Muscle layer of duodenum (tissue), 2 donors: ENCODE results near the gene MAS1L.

Experiments used
- H3K27ac ChIP-seq: one replicate; pipeline ENCODE4 v1.7.0; 2013; ENCODE audit warnings: mild to moderate bottlenecking, low read length
- H3K27me3 ChIP-seq: one replicate; pipeline ENCODE4 v1.7.0; 2013; ENCODE audit warnings: low read depth, mild to moderate bottlenecking, control low read depth, low read length
- H3K36me3 ChIP-seq, 2 donors: one replicate each; pipeline ENCODE4 v1.7.0; 2013; ENCODE audit warnings: low read length in 2 of 2, control low read depth in 1 of 2, mild to moderate bottlenecking in 1 of 2; ENCODE audit not compliant: insufficient read depth in 2 of 2, control insufficient read depth in 1 of 2
- H3K4me1 ChIP-seq, 2 donors: one replicate each; pipeline ENCODE4 v1.7.0; 2013; ENCODE audit warnings: low read length in 2 of 2, mild to moderate bottlenecking in 2 of 2, control low read depth in 1 of 2, moderate library complexity in 1 of 2; ENCODE audit not compliant: insufficient read depth in 2 of 2, control insufficient read depth in 1 of 2
- H3K4me3 ChIP-seq, 2 donors: one replicate each; pipeline ENCODE4 v1.7.0; 2013; ENCODE audit warnings: low read length in 2 of 2, low read depth in 1 of 2, mild to moderate bottlenecking in 1 of 2
- H3K9me3 ChIP-seq, 2 donors: one replicate each; pipeline ENCODE4 v1.7.0; 2013; ENCODE audit warnings: low read length in 2 of 2, control low read depth in 1 of 2, mild to moderate bottlenecking in 1 of 2; ENCODE audit not compliant: control insufficient read depth in 1 of 2
- donor health status: healthy.

Gene MAS1L

GRCh38 chr6:29479560-29479959 lies 8.2 kb downstream of the MAS1L start:
- H3K4me3 ChIP-seq: no peak overlapping the region
- no peaks in the 10 kb centered on the region for H3K4me1 ChIP-seq

DNA sequence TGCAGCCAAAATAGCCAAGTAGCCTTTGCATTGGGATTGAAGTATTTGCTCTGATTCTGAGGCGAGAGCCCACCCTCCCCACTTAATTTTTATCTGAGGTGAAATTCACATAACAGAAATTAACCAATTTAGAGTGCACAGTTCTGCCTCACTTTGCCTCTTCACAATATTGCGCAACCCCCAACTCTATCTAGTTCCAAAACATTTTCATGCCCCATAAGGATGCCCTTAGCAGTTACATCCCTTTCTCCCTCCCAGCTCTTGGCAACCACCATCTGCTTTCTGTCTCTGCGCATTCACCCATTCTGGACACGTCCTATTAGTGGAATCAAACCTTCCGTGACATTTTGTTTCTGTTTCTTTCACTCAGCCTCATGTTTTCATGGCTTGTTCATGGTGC lies 9.0 kb downstream of the MAS1L start:
- Histone ChIP-seq H3K4me3 (no peak overlapping the region), H3K9me3 (no peaks in the 10 kb centered on the region), H3K4me1 (no peaks in the 10 kb centered on the region), H3K27me3 (no peaks in the 10 kb centered on the region), H3K27ac (no peak overlapping the region), H3K36me3 (no peaks in the 10 kb centered on the region)

More at GRCh38 chr6:29479560-29479959, 8.2 kb downstream of the MAS1L start:
- H3K36me3 ChIP-seq: no peaks in the 10 kb centered on the region
- H3K27me3 ChIP-seq: no peaks in the 10 kb centered on the region
- H3K9me3 ChIP-seq: no peaks in the 10 kb centered on the region
- no peak overlapping the region for H3K27ac ChIP-seq

DNA sequence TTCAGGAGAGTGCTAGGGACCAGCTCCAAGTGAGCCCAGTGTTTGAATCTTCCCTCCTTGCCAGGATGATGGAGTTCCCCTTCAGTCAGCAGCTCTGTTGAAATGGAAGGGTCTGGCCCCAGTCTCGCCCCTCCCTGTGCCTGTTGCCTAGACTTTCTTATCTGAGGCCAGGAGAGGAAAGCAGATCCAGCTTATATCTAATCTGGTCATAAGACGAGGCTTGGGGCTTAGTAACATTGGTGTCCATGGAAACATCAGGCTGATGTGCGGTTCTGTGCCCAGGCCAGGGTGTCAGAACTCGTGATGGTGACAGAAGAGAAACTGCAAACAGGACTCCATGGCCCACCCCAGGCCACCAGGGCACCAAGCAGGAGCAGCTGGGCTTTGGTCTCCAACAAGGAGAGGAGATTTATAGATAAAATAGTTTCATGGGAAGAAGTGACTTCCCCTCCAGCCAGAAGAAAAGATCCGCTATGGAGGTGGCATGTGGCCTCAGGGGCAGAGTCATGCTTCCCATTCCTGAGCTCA lies 9.8 kb downstream of the MAS1L start:
- Histone ChIP-seq H3K9me3 (no peaks in the 10 kb centered on the region), H3K36me3 (no peaks in the 10 kb centered on the region), H3K4me3 (no peak overlapping the region), H3K27me3 (no peaks in the 10 kb centered on the region), H3K4me1 (no peaks in the 10 kb centered on the region), H3K27ac (no peak overlapping the region)

- Histone ChIP-seq H3K9me3 (no peaks in the 10 kb centered on the region), H3K27me3 (no peaks in the 10 kb centered on the region), H3K36me3 (no peaks in the 10 kb centered on the region), H3K4me1 (no peaks in the 10 kb centered on the region), H3K4me3 (no peak overlapping the region), H3K27ac (no peak overlapping the region)
Observed at GRCh38 chr6:29474996-29475395, 12.8 kb downstream of the MAS1L start.

- no peaks in the 10 kb centered on the region for H3K9me3 ChIP-seq
- no peak overlapping the region for H3K4me3 ChIP-seq
- no peaks in the 10 kb centered on the region for H3K27me3 ChIP-seq
- no peaks in the 10 kb centered on the region for H3K4me1 ChIP-seq
- H3K27ac ChIP-seq: no peak overlapping the region
- no peaks in the 10 kb centered on the region for H3K36me3 ChIP-seq
Observed at GRCh38 chr6:29466241-29466640, 21.5 kb downstream of the MAS1L start.

DNA sequence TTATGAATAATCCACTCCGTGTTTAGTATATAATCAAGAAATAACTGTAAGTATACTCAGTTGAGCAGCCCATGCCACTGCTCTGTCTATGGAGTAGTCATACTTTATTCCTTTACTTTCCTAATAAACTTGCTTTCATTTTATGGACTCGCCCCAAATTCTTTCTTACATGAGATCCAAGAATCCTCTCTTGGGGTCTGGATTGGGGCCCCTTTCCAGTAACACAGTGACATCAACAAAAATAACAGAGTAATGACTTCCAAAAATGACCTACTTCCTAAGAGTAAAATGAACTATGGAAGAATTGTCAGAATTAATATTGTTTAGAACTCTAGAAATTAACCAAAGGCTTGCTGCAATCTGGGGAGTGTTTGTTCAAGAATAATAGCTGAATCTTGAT lies 22.0 kb downstream of the MAS1L start:
- H3K27ac ChIP-seq: no peak overlapping the region
- H3K4me1 ChIP-seq: no peaks in the 10 kb centered on the region
- no peaks in the 10 kb centered on the region for H3K9me3 ChIP-seq
- no peaks in the 10 kb centered on the region for H3K36me3 ChIP-seq
- H3K4me3 ChIP-seq: no peak overlapping the region
- H3K27me3 ChIP-seq: no peaks in the 10 kb centered on the region

- no peaks in the 10 kb centered on the region for H3K27me3 ChIP-seq
- H3K27ac ChIP-seq: no peak overlapping the region
- no peaks in the 10 kb centered on the region for H3K36me3 ChIP-seq
- H3K9me3 ChIP-seq: no peaks in the 10 kb centered on the region
- H3K4me1 ChIP-seq: no peaks in the 10 kb centered on the region
- H3K4me3 ChIP-seq: no peak overlapping the region
Observed at GRCh38 chr6:29465279-29465678, 22.5 kb downstream of the MAS1L start.

DNA sequence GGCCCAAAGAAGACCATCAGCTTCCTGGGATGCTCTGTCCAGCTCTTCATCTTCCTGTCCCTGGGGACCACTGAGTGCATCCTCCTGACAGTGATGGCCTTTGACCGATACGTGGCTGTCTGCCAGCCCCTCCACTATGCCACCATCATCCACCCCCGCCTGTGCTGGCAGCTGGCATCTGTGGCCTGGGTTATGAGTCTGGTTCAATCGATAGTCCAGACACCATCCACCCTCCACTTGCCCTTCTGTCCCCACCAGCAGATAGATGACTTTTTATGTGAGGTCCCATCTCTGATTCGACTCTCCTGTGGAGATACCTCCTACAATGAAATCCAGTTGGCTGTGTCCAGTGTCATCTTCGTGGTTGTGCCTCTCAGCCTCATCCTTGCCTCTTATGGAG lies 25.7 kb downstream of the MAS1L start:
- H3K4me3 ChIP-seq: no peak overlapping the region
- no peaks in the 10 kb centered on the region for H3K9me3 ChIP-seq
- no peaks in the 10 kb centered on the region for H3K36me3 ChIP-seq
- H3K4me1 ChIP-seq: no peaks in the 10 kb centered on the region
- no peaks in the 10 kb centered on the region for H3K27me3 ChIP-seq
- no peak overlapping the region for H3K27ac ChIP-seq

- Histone ChIP-seq H3K4me3 (no peak overlapping the region), H3K27me3 (no peaks in the 10 kb centered on the region), H3K36me3 (no peaks in the 10 kb centered on the region), H3K9me3 (no peaks in the 10 kb centered on the region), H3K4me1 (no peaks in the 10 kb centered on the region), H3K27ac (no peak overlapping the region)
Observed at GRCh38 chr6:29461021-29461814, 26.5 kb downstream of the MAS1L start.

DNA sequence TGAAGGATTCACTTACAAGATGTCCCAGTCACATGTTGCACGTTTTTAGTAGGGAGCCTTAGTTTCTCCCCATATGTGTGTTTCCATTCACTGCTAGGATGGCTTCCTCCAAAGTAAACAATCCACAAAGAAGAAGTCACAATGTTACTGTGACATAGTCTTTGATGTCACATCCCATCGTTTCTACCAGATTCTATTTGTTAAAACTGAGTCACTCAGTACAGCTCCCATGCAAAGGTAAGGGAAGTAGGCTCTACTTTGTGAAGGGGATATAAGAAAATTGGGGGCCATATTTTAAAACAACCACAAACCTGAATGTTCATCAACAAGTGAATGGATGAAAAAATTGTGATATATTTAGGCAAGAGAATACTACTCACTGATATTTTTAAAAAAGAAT lies 30.8 kb downstream of the MAS1L start, which contains the start of the genes OR11A1 and OR2H1:
OR11A1 (minus strand) TSS at position 101 of the 400 bp plus-strand sequence. CDS start 29,430 bp downstream, outside the sequence.
OR2H1 (plus strand) TSS at position 185 of the 400 bp plus-strand sequence. CDS start 4,615 bp downstream, outside the sequence.
- H3K9me3 ChIP-seq: peaks cover 0 to under 1% of the 10 kb centered on the region in 2 donors
- H3K4me1 ChIP-seq: no peaks in the 10 kb centered on the region
- no peak within 1 kb of the TSS for H3K27ac ChIP-seq
- no peak within 1 kb of the TSS for H3K4me3 ChIP-seq
- H3K27me3 ChIP-seq: no peaks in the 10 kb centered on the region
- H3K36me3 ChIP-seq: no peaks in the 10 kb centered on the region

GRCh38 chr6:29451471-29452193 lies 36.1 kb downstream of the MAS1L start:
- Histone ChIP-seq H3K9me3 (peaks cover 0 to 2% of the 10 kb centered on the region in 2 donors), H3K4me3 (no peak overlapping the region), H3K4me1 (no peaks in the 10 kb centered on the region), H3K36me3 (no peaks in the 10 kb centered on the region), H3K27me3 (no peaks in the 10 kb centered on the region), H3K27ac (no peak overlapping the region)
